ENCODE data around the gene SLC5A11.
"Not testable (repeated sequence)": the region's sequence is repeated elsewhere in the genome, so short reads cannot be mapped to it uniquely, and the experiment has no call there.

SLC5A11 gene

DNA sequence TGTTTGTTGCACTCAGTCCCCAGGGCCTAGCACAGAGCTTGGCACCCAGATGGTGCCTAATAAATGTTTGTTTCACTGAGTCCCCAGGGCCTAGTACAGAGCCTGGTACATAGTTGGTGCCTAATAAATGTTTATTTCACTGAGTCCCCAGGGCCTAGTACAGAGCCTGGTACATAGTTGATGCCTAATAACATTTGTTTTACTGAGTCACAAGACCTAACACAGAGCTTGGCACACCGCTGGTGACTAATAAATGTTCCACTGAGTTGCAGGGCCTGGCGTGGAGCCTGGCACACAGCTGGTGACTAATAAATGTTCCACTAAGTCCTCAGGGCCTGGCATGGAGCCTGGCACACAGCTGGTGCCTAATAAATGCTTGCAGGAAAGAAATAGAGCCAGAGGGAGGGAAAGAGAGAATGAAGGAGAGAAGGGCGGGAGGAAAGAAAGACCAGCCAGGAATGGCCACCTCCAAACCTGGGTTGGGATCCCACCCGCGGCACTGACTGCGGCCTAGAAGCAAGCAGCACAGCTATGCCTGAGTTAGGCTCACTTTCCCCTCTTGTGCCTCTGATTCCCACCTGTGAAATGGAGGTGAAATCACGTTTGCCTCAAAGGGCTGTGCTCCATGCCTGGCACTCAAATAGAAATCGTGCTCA, 7.5 kb downstream of the SLC5A11 start:
- TF ChIP-seq TARDBP (IDR thresholded peaks at IDR 0.05) (no peak), ZNF384 (IDR thresholded peaks at IDR 0.05) (no peak), ARNT (IDR thresholded peaks at IDR 0.05) (no peak), CTBP1 (IDR thresholded peaks at IDR 0.05; ENCODE audit: borderline replicate concordance) (no peak), BHLHE40 (IDR thresholded peaks at IDR 0.05; ENCODE audit: borderline replicate concordance) (no peak)
- CTCF ChIA-PET = no interaction called here
- POLR2A ChIA-PET = no interaction called here
- no peak for DNase-seq (ENCODE audit: extremely low spot score)

DNA sequence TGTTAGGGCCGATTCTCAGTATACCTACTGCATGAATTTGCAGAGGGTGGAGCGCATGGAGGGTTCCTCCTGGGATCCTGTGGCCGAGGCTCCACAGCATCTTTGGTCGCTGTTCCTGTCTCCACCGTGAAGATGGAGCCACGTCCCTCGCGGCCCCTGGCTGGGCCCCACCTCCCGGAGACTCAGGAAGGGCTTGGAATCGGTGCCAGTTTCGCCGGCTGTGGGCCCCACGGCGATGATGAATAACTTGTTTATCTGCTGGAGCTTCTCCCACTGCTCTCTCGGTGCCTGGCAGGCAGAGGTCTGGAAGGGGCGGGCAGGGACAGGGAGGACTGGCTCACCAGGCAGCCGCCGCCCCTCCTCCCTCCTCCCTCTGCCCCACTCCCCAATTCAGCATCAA, 8.1 kb downstream of the SLC5A11 start:
- ChIA-PET CTCF (no interaction called here), POLR2A (no interaction called here)
- no peak for DNase-seq (ENCODE audit: extremely low spot score)
- TF ChIP-seq NFRKB (IDR thresholded peaks at IDR 0.05) = no peak
- no peak for TF ChIP-seq SUZ12 (IDR thresholded peaks at IDR 0.05)
- no peak for TF ChIP-seq SP1 (IDR thresholded peaks at IDR 0.05)
- no peak for TF ChIP-seq BHLHE40 (IDR thresholded peaks at IDR 0.05; ENCODE audit: borderline replicate concordance)
- no peak for TF ChIP-seq FOXA1 (IDR thresholded peaks at IDR 0.05)
- no peak for TF ChIP-seq ARNT (IDR thresholded peaks at IDR 0.05)
- TF ChIP-seq L3MBTL2 (conservative IDR thresholded peaks at IDR 0.05) = no peak
- TF ChIP-seq HDGF (IDR thresholded peaks at IDR 0.05; ENCODE audit: borderline replicate concordance) = no peak

DNA sequence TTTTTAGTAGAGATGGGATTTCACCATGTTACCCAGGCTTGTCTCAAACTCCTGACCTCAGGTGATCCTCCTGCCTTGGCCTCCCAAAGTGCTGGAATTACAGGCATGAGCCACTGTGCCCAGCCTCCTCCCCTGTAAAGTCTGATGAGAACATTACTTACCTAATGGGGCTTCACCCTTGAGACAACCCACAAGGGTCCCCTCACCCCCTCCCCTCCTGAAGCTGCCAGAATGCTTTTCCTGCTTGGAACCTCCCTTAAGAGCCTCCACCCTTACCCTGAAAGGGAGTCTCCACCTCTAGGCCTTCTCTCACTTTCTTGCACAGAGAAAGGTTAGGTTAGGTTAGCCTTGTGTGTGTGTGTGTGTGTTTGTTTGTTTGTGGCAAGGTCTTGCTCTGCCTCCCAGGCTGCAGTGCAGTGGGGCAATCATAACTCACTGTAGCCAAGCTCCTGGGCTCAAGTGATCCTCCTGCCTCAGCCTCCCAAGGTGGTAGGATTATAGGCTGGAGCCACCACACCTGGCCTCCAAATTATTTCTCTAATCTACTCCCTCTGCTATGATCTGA, 8.9 kb downstream of the SLC5A11 start:
- ChIA-PET POLR2A (no interaction called here), CTCF (interaction anchor here (0.6 kb wide), 1 partner anchor 53 kb away, joined by 3 read pairs; no protein-coding TSS in a partner anchor)

DNA sequence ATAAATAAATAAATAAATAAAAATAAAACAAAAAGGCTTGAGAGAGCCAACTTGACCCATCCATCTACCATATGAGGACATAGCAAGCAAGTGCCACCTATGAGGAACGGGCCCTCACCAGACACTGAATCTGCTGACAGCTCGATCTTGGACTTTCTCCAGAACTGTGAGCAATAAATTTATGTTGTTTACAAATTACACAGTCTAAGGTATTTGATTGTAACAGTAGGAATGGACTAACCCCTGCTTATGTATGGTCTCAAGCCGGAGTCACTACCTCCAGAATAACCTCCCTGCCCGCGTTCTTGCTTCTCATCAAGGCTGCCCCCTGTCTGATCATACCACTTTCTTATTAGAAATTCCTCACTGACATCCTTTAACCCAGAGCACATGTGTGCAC, 9.9 kb downstream of the SLC5A11 start:
- no peak for TF ChIP-seq LEF1 (IDR thresholded peaks at IDR 0.05; ENCODE audit: borderline replicate concordance)
- no peak for TF ChIP-seq ARNT (IDR thresholded peaks at IDR 0.05)
- TF ChIP-seq HDGF (IDR thresholded peaks at IDR 0.05; ENCODE audit: borderline replicate concordance) = no peak
- TF ChIP-seq, protein P1, sequence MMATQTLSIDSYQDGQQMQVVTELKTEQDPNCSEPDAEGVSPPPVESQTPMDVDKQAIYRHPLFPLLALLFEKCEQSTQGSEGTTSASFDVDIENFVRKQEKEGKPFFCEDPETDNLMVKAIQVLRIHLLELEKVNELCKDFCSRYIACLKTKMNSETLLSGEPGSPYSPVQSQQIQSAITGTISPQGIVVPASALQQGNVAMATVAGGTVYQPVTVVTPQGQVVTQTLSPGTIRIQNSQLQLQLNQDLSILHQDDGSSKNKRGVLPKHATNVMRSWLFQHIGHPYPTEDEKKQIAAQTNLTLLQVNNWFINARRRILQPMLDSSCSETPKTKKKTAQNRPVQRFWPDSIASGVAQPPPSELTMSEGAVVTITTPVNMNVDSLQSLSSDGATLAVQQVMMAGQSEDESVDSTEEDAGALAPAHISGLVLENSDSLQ (IDR thresholded peaks at IDR 0.05) = no peak
- no peak for TF ChIP-seq FOXA1 (IDR thresholded peaks at IDR 0.05)
- TF ChIP-seq ELF4 (IDR thresholded peaks at IDR 0.05) = no peak
- no peak for TF ChIP-seq BHLHE40 (IDR thresholded peaks at IDR 0.05; ENCODE audit: borderline replicate concordance)
- TF ChIP-seq CTBP1 (IDR thresholded peaks at IDR 0.05; ENCODE audit: borderline replicate concordance) = no peak
- no peak for TF ChIP-seq FOXM1 (IDR thresholded peaks at IDR 0.05; ENCODE audit: borderline replicate concordance)
- TF ChIP-seq TARDBP (IDR thresholded peaks at IDR 0.05) = no peak
- TF ChIP-seq L3MBTL2 (conservative IDR thresholded peaks at IDR 0.05) = no peak
- no peak for TF ChIP-seq SP1 (IDR thresholded peaks at IDR 0.05)
- TF ChIP-seq FOXK2 (IDR thresholded peaks at IDR 0.05) = no peak
- no peak for TF ChIP-seq ZNF384 (IDR thresholded peaks at IDR 0.05)
- no peak for TF ChIP-seq SUZ12 (IDR thresholded peaks at IDR 0.05)
- TF ChIP-seq NFRKB (IDR thresholded peaks at IDR 0.05) = no peak
- no peak for DNase-seq (ENCODE audit: extremely low spot score)
- POLR2A ChIA-PET = no interaction called here
- CTCF ChIA-PET = no interaction called here

More for the DNA sequence above, 8.9 kb downstream of the SLC5A11 start:
- no peak for TF ChIP-seq SUZ12 (IDR thresholded peaks at IDR 0.05)
- no peak for TF ChIP-seq ELF4 (IDR thresholded peaks at IDR 0.05)
- TF ChIP-seq HDGF (IDR thresholded peaks at IDR 0.05; ENCODE audit: borderline replicate concordance) = no peak
- no peak for TF ChIP-seq FOXK2 (IDR thresholded peaks at IDR 0.05)
- no peak for TF ChIP-seq ARNT (IDR thresholded peaks at IDR 0.05)
- no peak for TF ChIP-seq L3MBTL2 (conservative IDR thresholded peaks at IDR 0.05)
- TF ChIP-seq, protein P1 (IDR thresholded peaks at IDR 0.05) = no peak
- TF ChIP-seq CTBP1 (IDR thresholded peaks at IDR 0.05; ENCODE audit: borderline replicate concordance) = no peak
- no peak for TF ChIP-seq TARDBP (IDR thresholded peaks at IDR 0.05)
- TF ChIP-seq SP1 (IDR thresholded peaks at IDR 0.05) = no peak
- TF ChIP-seq ZNF384 (IDR thresholded peaks at IDR 0.05) = no peak
- TF ChIP-seq BHLHE40 (IDR thresholded peaks at IDR 0.05; ENCODE audit: borderline replicate concordance) = no peak
- TF ChIP-seq NFRKB (IDR thresholded peaks at IDR 0.05) = no peak
- DNase-seq (ENCODE audit: extremely low spot score) = no peak

DNA sequence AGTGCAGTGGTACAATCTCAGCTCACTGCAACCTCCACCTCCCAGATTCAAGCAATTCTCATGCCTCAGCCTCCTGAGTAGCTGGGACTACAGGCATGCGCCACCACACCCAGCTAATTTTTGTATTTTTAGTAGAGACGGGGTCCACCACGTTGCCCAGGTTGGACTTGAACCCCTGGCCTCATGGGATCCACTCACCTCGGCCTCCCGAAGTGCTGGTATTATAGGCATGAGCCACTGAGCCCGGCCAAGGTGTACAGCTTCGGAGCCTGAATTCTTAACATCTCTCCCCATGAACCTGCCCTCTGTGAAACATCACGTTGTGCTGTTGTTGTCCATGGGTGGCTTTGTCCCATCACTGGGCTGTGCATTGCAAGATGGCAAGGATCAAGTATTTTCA, 11.1 kb downstream of the SLC5A11 start:
- POLR2A ChIA-PET; DNase-seq (ENCODE audit: extremely low spot score); CTCF ChIA-PET: not testable (repeated sequence)

DNA sequence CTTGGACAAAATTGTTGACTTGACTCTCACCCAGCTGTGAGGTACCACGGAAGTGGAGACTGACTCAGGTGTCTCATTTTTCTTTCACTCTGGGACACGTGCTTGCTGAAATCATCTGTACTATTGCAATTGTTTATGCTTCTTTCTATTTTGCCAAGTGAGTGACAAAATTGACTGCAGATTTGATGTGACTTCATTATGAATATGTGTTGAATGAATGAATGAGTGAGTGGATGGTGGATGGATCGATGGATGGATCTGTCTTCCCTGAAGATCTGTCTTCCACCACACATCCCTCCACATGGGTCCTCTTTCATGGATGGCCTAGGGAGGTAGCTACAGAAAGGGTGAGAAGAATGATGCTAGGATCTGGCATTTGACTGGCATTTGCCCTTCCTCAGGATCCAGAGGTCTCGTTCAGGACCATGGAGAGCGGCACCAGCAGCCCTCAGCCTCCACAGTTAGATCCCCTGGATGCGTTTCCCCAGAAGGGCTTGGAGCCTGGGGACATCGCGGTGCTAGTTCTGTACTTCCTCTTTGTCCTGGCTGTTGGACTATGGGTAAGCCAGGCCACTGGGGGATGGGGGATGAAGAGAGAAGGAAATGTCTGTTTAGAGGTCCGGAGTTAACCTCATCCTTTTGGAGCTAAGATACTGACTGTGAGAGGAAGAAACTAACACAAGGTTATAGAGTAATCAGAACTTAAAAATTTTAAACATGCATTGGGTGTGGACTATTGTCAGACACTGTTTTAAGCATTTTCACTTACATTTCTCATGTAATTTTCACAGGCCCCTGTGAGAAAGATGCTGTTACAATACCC, 12.7 kb downstream of the SLC5A11 start:
- ChIA-PET POLR2A (no interaction called here), CTCF (interaction anchor here (0.7 kb wide), 1 partner anchor 37 kb away, joined by 8 read pairs; no protein-coding TSS in a partner anchor)
- no peak for TF ChIP-seq LEF1 (IDR thresholded peaks at IDR 0.05; ENCODE audit: borderline replicate concordance)
- TF ChIP-seq SP1 (IDR thresholded peaks at IDR 0.05) = no peak
- TF ChIP-seq HDGF (IDR thresholded peaks at IDR 0.05; ENCODE audit: borderline replicate concordance) = no peak
- TF ChIP-seq FOXM1 (IDR thresholded peaks at IDR 0.05; ENCODE audit: borderline replicate concordance) = no peak
- TF ChIP-seq TARDBP (IDR thresholded peaks at IDR 0.05) = no peak
- TF ChIP-seq, protein P1 (IDR thresholded peaks at IDR 0.05) = no peak
- no peak for TF ChIP-seq L3MBTL2 (conservative IDR thresholded peaks at IDR 0.05)
- TF ChIP-seq FOXK2 (IDR thresholded peaks at IDR 0.05) = no peak
- no peak for TF ChIP-seq BHLHE40 (IDR thresholded peaks at IDR 0.05; ENCODE audit: borderline replicate concordance)
- no peak for TF ChIP-seq SUZ12 (IDR thresholded peaks at IDR 0.05)
- no peak for TF ChIP-seq ARNT (IDR thresholded peaks at IDR 0.05)
- no peak for TF ChIP-seq CTBP1 (IDR thresholded peaks at IDR 0.05; ENCODE audit: borderline replicate concordance)
- no peak for TF ChIP-seq NFRKB (IDR thresholded peaks at IDR 0.05)
- no peak for TF ChIP-seq ELF4 (IDR thresholded peaks at IDR 0.05)
- TF ChIP-seq ZNF384 (IDR thresholded peaks at IDR 0.05) = no peak
- no peak for TF ChIP-seq FOXA1 (IDR thresholded peaks at IDR 0.05)
- DNase-seq (ENCODE audit: extremely low spot score) = peak; percentile 77
